Measurements from ENCODE around the gene FCGR2B.
A peak's percentile ranks its signal among the peaks of the same experiment; 100 is the strongest.
"Not testable (repeated sequence)": the region's sequence is repeated elsewhere in the genome, so short reads cannot be mapped to it uniquely, and the experiment has no call there.

The FCGR2B gene

GRCh38 chr1:161662684-161663339 is at the start of gene FCGR2B:
FCGR2B (plus strand) TSS chr1:161663143; CDS start chr1:161663242, 99 bp downstream.
- DNase-seq: not testable (repeated sequence)

GRCh38 chr1:161616417-161616816 is 46.5 kb upstream of the FCGR2B start:
- not testable (repeated sequence) for DNase-seq

- DNase-seq: not testable (repeated sequence)
Observed at GRCh38 chr1:161618517-161618916, 44.4 kb upstream of the FCGR2B start.

DNA sequence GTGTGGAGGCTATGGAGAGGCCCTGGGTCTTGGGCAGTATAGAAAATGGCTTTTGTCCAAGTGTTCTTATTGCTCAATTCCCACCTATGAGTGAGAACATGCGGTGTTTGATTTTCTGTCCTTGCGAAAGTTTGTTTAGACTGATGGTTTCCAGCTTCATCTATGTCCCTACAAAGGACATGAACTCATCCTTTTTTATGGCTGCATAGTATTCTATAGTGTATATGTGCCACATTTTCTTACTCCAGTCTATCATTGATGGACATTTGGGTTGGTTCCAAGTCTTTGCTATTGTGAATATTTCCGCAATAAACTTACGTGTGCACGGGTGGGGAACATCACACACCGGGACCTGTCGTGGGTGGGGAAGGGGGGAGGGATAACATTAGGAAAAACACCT is 42.5 kb upstream of the FCGR2B start:
- not testable (repeated sequence) for DNase-seq

DNA sequence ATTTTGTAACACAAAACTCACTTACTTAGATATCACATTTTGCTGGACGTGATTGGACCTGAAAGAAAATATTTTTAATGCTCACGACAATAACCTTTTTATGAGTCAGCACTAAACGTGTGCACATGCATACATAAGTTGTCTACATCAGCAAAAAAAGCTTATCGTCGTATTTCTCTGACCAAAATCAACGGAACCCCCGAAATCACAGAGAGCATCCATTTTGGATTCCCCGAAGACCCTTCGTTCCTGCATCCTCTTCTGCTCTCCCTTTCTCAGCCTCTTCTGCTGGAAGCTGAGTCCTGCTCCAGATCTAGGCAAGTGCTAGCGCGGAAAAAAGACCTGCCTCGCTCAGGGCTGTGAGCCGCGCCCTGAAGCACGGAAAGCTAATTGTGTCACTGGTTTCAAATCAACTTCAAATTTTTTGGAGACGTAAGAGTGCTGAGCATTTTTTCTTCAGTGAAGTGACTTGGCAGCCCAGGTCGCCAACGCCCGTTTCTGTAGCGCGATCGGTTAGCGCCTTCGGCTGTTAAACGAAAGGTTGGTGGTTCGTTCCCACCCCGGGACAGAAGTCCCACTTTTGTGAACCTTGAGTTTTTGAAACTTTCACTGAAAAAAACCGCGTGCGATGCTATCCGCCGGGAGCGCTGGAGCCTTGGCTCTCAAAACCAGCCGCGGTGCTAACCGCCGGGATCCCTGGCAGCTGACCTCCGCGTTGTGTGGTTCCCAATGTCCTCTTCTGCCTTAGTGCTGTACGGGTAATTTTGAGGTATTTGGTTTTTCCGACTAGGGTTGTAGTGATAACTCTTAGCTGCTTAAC is 41.6 kb upstream of the FCGR2B start:
- DNase-seq: peak; percentile 77

DNA sequence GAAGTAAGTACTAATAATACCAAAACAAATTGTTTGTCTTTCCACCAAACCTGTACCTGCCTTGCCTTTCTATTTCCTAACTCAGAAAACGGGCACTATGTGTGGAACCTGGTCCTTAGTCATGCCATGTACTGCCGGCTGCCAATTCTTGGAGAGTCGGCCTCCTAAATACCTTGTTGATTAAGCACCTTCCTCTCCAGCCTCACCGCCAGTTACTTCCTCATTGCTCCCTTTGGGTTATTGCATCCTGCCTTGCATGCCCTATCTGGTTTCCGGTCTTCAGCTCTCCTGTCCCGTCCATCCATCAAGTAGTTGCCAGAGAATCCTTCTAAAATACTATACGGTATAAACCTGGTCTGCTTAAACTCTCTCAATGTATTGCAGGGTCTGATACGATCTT is 40.9 kb upstream of the FCGR2B start:
- DNase-seq: not testable (repeated sequence)

- not testable (repeated sequence) for DNase-seq
Observed at GRCh38 chr1:161623401-161624051, 39.4 kb upstream of the FCGR2B start.

DNA sequence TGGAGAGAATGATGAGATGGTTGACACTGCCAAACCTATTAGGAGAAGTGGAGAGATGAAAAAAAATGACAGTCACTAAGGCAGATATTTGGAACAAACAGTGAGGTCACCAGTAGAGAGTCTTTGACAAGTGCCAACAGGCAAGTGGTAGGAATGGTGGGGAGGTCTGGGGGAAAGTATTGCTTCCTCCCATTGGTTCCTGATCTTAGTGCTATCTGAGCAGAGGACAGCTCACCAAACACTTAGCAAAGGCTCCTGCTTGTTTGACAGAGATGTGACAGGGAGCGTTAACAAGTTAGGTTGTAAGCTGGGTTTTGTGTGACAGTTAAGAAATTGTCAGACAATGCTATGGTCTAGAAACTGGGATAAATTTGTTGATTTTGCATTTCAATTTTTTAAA is 38.3 kb upstream of the FCGR2B start:
- DNase-seq: not testable (repeated sequence)

DNA sequence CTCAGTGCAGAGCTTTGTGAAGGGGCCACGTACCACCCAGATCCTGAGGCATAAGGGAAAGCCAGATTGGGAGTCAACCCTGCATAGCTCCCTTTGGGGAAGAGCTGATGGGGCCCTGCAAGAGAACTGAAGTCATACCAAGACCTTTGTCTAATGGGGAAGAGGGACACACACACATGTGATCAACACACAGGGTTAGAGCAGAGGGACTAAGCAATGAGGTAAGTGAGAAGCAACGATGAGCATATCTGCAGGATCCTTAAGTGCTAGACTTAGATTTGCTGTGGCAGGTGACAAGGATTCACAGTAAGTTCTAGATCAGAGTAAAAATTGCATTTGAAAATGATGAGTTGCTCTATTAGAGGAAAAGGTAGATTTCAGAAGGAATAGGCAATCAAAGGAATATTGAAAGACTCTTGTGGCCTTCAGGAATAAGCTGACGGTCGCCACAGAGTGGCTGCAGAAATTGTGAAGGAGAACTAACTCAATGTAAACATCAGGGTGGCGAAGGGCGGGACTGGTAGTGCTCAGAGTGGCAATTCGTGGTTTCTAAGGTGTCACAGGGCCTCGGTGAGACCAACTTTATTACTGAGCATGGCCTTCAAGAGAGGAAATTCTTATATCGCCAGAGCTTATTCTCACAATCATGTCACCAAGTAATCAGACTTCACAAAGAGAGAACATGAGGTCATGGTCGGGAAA is 36.3 kb upstream of the FCGR2B start:
- not testable (repeated sequence) for DNase-seq

- DNase-seq: not testable (repeated sequence)
Observed at GRCh38 chr1:161630128-161630742, 32.7 kb upstream of the FCGR2B start.

DNA sequence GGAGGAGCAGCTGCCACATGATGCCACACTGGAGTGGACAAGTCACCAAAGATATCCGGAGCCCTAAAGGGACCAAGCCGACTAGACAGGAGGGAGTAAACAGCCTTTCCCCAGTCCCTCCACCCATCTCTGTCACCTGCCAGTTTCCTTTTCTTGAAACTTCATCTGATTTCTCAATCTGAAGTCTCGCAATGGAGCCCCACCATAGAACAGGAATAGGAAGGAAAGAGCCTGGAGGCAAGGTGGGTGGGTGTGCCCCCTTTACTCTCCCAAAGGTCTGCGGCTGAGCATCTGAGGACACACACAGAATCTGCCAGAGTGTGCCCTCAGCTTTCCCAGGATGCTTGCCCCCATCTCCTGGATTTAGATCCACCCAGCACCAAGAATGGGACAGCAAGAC is 31.9 kb upstream of the FCGR2B start, which contains the start of gene FCGR3B:
FCGR3B (minus strand) TSS at position 101 of the 400 bp plus-strand sequence; CDS start at position 19, 82 bp downstream.
- no peak for DNase-seq

GRCh38 chr1:161634993-161635392 is 27.9 kb upstream of the FCGR2B start:
- DNase-seq: not testable (repeated sequence)

DNA sequence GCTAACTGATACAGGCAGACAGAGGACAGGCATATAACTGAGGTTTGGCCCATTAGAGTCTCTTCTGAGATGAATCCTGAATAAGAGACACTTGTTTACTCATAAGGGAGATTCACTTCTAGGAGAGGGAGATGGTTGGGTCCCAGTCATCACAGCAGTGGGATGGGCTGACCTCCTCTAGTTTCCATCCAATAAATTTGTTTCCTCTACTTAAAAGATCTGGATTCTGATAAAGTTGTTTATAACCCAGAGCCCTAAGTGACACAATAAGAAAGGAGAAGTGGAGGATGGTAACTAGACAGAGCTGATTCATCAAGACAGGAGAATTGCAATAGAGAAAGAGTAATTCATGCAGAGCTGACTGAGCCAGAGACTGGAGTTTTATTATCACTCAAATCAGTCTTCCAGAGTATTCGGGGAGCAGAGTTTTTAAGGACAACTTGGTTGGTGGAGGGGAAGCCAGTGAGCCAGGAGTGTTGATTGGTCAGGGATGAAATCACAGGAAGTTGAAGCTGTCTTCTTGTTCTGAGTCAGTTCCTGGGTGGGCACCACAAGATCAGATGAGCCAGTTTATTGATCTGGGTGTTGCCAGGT is 26.7 kb upstream of the FCGR2B start:
- not testable (repeated sequence) for DNase-seq

- not testable (repeated sequence) for DNase-seq
Observed at GRCh38 chr1:161636976-161637375, 26.0 kb upstream of the FCGR2B start.

- not testable (repeated sequence) for DNase-seq
Observed at GRCh38 chr1:161638251-161638993, 24.5 kb upstream of the FCGR2B start.

DNA sequence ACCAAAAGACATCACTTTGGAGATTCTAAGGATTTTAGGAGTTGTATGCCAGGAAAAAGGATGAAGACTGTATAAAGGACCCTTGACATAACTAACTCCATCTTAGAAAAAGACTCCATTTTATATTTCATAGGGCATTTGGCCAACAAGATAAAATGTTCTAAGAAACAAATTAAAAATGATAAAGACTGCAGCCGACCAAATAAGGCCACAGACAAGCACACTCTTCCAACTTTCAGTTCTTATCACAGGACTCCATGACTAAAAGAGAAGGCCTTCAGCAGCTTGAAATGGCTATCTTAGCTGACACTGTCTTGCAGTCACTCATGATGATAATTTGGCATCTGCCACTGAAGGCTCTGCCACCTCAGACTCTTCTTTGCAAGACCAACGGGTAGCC is 23.7 kb upstream of the FCGR2B start:
- not testable (repeated sequence) for DNase-seq

GRCh38 chr1:161642697-161643096 is 20.2 kb upstream of the FCGR2B start:
- DNase-seq: not testable (repeated sequence)

- not testable (repeated sequence) for DNase-seq
Observed at GRCh38 chr1:161643481-161644208, 19.3 kb upstream of the FCGR2B start.

DNA sequence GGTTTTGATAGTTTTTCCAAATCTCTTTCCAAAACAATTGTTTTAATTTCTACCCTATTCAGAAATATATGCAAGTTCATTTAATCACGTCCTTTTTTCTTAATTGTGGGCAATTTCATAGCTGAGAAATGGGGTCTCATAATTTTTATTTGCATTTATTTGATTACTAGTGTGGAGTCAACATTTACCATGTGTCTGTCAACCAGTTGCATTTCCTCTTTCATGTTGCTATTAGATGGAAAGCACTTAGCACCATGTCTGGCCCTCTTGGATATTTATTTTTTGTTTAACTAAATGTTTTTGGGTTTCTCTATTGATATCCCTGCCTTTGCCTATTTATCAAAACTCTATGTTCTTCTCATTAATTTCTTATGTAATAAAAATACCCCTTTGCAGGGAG is 18.1 kb upstream of the FCGR2B start:
- not testable (repeated sequence) for DNase-seq

Measured in NCI-H69 (cell line).